Activated B cell treated with CpG ODN at 0.5 μM for 24 hours (primary cell): ENCODE measurements around the gene MALAT1. TPM values are rescaled to one million over a fixed set of nuclear protein-coding genes. Genes with fewer than 3 reads are reported as not detected.

ENCODE experiments used
- ATAC-seq: fragments of 200-7000 bp; cut with Tn5 transposase; one replicate; pipeline ENCODE4 v1.10.0; 2021; ENCODE audit warnings: low read depth, mild to moderate bottlenecking, moderate library complexity
- CTCF ChIA-PET: fragments of 350-600 bp; sonication (Branson Sonifier 250); formaldehyde crosslinking; loops from one replicate; lab custom pipeline; 2021; ENCODE audit warnings: antibody characterized with exemption; lab: Charles Lee
- POLR2A ChIA-PET: fragments of 350-600 bp; sonication (Branson Sonifier 250); formaldehyde crosslinking; loops from one replicate; lab custom pipeline; 2021; ENCODE audit warnings: antibody characterized with exemption; lab: Charles Lee
- DNase-seq: peaks from one replicate; pipeline ENCODE4 v3.0.0; 2022
- H3K27ac Mint-ChIP-seq: one replicate; pipeline ENCODE4 v1.8.0; 2020; ENCODE audit warnings: mixed read lengths
- H3K27me3 Mint-ChIP-seq: one replicate; pipeline ENCODE4 v1.8.0; 2021; ENCODE audit warnings: mixed read lengths
- H3K36me3 Mint-ChIP-seq: one replicate; pipeline ENCODE4 v1.8.0; 2021; ENCODE audit warnings: low read depth, mixed read lengths
- H3K4me1 Mint-ChIP-seq: one replicate; pipeline ENCODE4 v1.8.0; 2021; ENCODE audit warnings: mixed read lengths
- H3K4me3 Mint-ChIP-seq: one replicate; pipeline ENCODE4 v1.8.0; 2020; ENCODE audit warnings: mild to moderate bottlenecking, mixed read lengths
- H3K9me3 Mint-ChIP-seq: one replicate; pipeline ENCODE4 v1.8.0; 2020; ENCODE audit warnings: mixed read lengths
- CTCF ChIP-seq: fragments of 200-600 bp; IDR thresholded peaks from one replicate; pipeline ENCODE4 v1.8.0; 2022; ENCODE audit warnings: antibody characterized with exemption, mild to moderate bottlenecking
- intact Hi-C: fragments of 100-400 bp; cut with micrococcal nuclease; formaldehyde crosslinking; loops from one replicate; pipeline ENCODE4 v1.15.1; 2024
- total RNA-seq: library from RNA; stranded (reverse); gene quantifications from 2 replicates; pipeline ENCODE4 v1.2.3, GENCODE V29; 2022

MALAT1 gene
- total RNA-seq, 1 donor from 2014 or later = 18,961 TPM

GRCh38 chr11:65528819-65529350 is 30.0 kb downstream of the MALAT1 start:
- H3K27me3 Mint-ChIP-seq = no peaks in the 10 kb centered on the region
- intact Hi-C loops = no loop called here
- H3K9me3 Mint-ChIP-seq = no peaks in the 10 kb centered on the region
- DNase-seq = no peak
- POLR2A ChIA-PET = interaction anchor here (0.7 kb wide), 1 partner anchor 18 kb away, joined by 4 read pairs; no protein-coding TSS in a partner anchor
- H3K4me3 Mint-ChIP-seq = no peak overlapping the region
- CTCF ChIA-PET = no interaction called here
- peaks cover 60% of the 10 kb centered on the region for H3K36me3 Mint-ChIP-seq
- no peak for TF ChIP-seq CTCF
- H3K4me1 Mint-ChIP-seq = peaks cover 25% of the 10 kb centered on the region
- ATAC-seq = no peak
- H3K27ac Mint-ChIP-seq = no peak overlapping the region

GRCh38 chr11:65529475-65530156 is 30.8 kb downstream of the MALAT1 start:
- POLR2A ChIA-PET = interaction anchor here (1.2 kb wide), 1 partner anchor 30 kb away, joined by 4 read pairs; the partner anchor contains the start of gene MALAT1
- TF ChIP-seq CTCF = no peak
- DNase-seq = no peak
- Mint-ChIP-seq H3K9me3 (no peaks in the 10 kb centered on the region), H3K4me3 (no peak overlapping the region), H3K27ac (no peak overlapping the region), H3K36me3 (peaks cover 65% of the 10 kb centered on the region), H3K4me1 (peaks cover 18% of the 10 kb centered on the region), H3K27me3 (no peaks in the 10 kb centered on the region)
- CTCF ChIA-PET = no interaction called here
- intact Hi-C loops = no loop called here
- no peak for ATAC-seq

- no peaks in the 10 kb centered on the region for H3K9me3 Mint-ChIP-seq
- DNase-seq (no peak), ATAC-seq (no peak)
- H3K27me3 Mint-ChIP-seq = no peaks in the 10 kb centered on the region
- H3K4me1 Mint-ChIP-seq = peaks cover 17% of the 10 kb centered on the region
- no peak overlapping the region for H3K27ac Mint-ChIP-seq
- no peak for TF ChIP-seq CTCF
- intact Hi-C loops = no loop called here
- H3K36me3 Mint-ChIP-seq = peaks cover 67% of the 10 kb centered on the region
- CTCF ChIA-PET = no interaction called here
- POLR2A ChIA-PET = interaction anchor here (1.2 kb wide), 1 partner anchor 31 kb away, joined by 4 read pairs; the partner anchor contains the start of gene MALAT1
- H3K4me3 Mint-ChIP-seq = no peak overlapping the region
Measured at GRCh38 chr11:65530157-65530496, 31.3 kb downstream of the MALAT1 start.

- Mint-ChIP-seq H3K4me1 (peaks cover 2% of the 10 kb centered on the region), H3K27ac (no peak overlapping the region), H3K36me3 (peaks cover 73% of the 10 kb centered on the region), H3K9me3 (no peaks in the 10 kb centered on the region), H3K4me3 (no peak overlapping the region), H3K27me3 (no peaks in the 10 kb centered on the region)
- intact Hi-C loops = no loop called here
- CTCF ChIA-PET = no interaction called here
- POLR2A ChIA-PET = interaction anchor here (0.6 kb wide), 2 partner anchors 319 to 551 kb away, joined by 3 to 4 read pairs; no protein-coding TSS in a partner anchor
- DNase-seq (no peak), ATAC-seq (no peak)
- no peak for TF ChIP-seq CTCF
Measured at GRCh38 chr11:65532388-65533064, 33.7 kb downstream of the MALAT1 start.

GRCh38 chr11:65535102-65535501 is 36.3 kb downstream of the MALAT1 start:
- Mint-ChIP-seq H3K27ac (no peak overlapping the region), H3K27me3 (no peaks in the 10 kb centered on the region), H3K4me1 (no peaks in the 10 kb centered on the region), H3K36me3 (peaks cover 69% of the 10 kb centered on the region), H3K4me3 (no peak overlapping the region), H3K9me3 (no peaks in the 10 kb centered on the region)
- ATAC-seq = no peak
- TF ChIP-seq CTCF = no peak
- POLR2A ChIA-PET = interaction anchor here (1.3 kb wide), 1 partner anchor 10 kb away, joined by 5 read pairs; the partner anchor contains the start of gene SCYL1
- intact Hi-C loops = no loop called here
- CTCF ChIA-PET = interaction anchor here (1.7 kb wide), 1 partner anchor 53 kb away, joined by 6 read pairs; no protein-coding TSS in a partner anchor
- DNase-seq = no peak
